ENCODE results near the gene HS3ST3B1.
A peak's percentile ranks its signal among the peaks of the same experiment; 100 is the strongest.

Gene HS3ST3B1

DNA sequence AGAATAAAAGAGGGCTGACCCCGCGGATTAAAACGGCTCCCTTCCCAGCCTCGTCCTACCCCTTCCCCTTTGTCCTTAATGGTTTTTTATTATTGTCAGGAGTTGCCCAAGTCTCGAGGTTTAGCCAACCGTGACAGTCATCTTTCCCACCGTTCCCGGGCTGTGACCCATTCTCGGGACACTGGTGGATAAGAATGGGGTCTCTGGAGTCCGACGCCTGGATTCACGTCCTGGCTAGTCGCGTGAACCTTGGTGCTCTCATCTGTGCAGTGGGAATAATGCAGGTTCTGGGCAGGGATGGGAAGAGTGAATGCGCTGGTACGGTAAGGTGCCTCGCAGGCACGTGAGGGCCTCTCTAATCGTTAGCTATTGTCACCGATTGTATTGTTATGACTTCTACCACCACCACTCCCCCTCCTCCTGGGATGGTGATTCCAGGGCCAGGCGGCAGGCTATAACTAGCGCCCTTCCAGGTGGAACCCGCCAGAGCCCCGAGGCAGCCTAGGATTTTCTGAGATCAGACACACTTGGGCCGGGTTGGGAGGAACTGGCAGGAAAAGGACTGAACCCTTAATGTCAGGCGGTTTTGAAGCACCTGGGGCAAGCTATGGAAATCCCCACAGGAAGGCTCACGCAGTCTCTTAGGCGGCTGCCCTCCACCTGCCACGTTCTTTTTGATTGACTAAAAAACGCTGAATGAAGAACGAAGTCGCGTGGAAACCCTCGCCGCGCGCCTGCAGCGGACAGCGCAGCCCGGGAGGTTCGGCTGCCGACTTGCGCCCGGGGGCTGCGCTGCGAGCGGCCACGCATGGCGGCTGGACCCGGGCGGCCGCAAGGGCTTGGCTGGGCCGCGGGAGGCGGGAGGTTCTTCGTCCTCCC, 2.7 kb downstream of the HS3ST3B1 start:
- DNase-seq (ENCODE audit: low read depth), result peak; percentile 37

DNA sequence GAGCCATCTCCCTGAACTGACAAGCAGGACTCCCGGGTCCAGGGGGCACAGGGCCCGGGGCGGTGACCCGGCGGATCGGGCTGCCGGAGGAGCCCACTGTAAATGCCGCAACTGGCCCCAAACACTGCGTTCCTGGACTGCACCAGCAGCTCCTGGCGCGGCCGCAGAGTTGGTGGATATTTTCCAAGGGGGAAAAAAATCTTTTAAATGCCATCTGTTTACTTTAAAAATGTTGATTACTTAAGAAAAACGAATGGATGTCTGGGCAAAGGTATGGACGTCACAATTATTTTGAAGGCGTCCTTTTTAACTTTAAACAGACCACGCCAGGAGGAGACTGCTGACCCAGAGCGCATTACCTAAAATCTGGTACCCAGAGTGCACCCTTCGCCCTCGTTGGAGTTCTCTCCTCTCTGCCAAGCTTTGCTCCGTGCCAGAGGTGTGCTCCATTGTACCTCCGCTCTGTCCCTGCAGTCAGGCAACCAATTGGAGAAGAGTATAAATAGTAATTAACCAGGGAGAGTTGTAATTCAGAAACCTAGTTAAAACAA, 3.4 kb downstream of the HS3ST3B1 start:
- no peak for DNase-seq (ENCODE audit: low read depth)

DNA sequence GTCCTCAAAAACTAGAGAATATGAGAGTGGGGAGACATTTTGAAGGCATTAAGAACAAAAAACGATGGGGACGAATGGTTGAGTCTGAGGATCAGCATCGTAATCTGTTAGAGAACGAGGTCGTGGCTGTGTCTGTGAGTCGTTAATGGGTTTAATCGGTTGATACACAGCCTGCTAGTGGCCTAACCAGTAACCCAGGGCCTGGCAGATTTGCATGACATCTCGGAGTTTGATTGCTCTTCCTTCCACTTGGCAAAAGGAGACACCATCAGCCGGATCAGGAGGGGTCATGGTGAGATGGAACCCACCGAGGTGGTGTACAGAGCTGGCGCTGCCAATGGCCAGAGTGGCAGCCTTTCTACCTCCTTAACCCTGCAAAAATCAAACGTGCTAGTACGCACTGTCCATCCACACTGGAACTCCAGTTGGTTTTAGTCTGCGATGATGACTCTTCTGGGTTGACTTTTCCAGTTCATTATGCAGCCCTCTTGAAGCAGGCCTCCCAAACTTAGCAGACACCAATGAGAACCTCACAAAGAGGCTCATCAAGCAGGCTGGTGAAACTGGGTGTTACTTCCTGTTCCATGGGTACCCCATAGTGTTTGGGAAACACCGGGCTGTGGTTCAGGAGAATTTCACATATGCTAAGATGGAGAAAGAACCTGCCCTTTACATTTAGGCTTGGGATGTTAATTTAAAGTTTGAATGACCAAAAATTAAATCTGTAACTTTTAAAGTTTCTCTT, 4.1 kb downstream of the HS3ST3B1 start:
- peak; percentile 23 for DNase-seq (ENCODE audit: low read depth)

DNA sequence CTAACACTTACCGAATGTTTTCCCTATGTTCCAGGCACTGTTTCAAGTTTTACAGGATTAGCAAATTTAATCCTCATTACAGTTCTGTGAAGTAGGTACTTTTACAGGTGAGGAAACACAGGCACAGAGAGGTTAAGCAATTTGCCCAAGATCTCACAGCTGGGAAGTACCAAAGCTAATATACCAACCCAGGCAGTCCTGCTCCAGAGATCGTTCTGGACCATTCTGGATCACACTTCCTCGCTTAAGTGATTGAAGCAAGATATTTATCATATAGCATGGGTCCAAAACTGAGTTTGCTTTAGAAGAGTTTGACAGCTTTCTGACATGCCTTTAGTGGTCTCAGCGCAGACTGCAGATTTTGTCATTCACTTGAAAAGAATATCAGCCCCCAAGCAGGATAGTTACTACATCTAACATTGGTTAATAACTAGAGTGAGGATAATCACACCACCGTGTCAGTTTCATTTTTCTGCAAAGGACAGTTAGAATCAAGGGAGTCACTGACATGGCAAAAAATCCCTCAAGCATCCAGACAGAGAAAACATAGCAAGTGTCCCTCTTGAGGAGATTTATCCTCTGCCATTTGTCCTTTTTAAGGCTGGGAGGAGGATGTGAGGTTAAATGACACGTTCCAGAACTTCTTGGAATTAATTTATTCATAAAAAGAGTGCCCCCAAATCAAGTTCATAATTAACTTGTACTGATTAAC, 5.1 kb downstream of the HS3ST3B1 start:
- DNase-seq (ENCODE audit: low read depth), result no peak

DNA sequence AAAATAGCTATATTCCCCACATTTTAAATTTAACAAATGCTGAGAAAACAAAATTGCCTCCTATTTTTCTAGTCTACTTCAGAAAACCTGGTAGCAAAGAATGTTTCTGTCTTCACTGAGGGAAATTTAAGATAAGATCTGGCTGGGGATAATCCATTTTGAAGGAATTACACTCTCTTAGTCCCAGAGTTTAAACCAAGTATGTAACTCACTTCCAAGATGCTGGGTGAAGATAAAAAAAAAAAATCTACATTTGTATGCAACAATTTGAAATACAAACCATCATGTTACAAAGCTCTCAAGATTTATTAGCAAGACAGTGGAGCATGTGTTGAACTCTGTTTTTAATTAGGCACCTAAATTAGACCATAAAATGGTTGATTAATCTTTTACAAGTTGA, 5.7 kb downstream of the HS3ST3B1 start:
- DNase-seq (ENCODE audit: low read depth), result peak; percentile 33

DNA sequence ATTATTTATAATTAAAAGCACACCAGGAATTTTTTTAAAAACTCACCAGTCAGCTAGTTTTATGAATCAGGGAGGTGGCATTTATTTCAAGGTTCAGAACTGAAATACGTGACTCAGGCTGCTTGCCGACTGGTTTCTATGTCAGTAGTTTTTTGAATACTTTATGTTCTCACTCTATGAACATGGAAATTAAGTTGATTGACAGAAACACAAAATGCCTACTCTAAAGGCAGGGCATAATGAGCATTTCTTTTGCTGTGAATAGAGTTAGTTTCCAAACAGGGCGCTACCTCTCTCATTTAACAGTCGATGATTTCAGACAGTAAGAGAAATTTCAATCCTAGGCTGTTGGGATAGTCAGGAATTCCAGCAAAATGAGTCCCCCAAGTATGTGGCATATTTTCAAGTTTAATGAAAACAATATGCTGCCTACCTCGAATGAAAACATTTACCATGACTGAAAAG, 6.7 kb downstream of the HS3ST3B1 start:
- DNase-seq (ENCODE audit: low read depth), result peak; percentile 74

DNA sequence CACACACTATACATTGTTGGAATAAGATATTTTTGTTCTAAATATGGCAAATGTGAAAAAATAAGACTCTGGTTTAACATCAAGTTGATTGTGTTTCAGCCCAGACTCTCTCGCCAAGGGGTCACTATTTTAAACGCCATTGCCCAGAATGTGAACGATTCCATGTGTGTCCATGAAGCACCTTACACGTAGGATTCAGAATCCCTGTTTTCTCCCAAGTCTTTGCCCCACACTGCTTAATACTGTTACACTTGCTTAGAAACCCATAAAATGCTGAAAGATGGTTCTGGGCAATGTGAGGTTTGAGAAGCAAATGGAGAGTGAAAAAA, 7.7 kb downstream of the HS3ST3B1 start:
- no peak for DNase-seq (ENCODE audit: low read depth)

DNA sequence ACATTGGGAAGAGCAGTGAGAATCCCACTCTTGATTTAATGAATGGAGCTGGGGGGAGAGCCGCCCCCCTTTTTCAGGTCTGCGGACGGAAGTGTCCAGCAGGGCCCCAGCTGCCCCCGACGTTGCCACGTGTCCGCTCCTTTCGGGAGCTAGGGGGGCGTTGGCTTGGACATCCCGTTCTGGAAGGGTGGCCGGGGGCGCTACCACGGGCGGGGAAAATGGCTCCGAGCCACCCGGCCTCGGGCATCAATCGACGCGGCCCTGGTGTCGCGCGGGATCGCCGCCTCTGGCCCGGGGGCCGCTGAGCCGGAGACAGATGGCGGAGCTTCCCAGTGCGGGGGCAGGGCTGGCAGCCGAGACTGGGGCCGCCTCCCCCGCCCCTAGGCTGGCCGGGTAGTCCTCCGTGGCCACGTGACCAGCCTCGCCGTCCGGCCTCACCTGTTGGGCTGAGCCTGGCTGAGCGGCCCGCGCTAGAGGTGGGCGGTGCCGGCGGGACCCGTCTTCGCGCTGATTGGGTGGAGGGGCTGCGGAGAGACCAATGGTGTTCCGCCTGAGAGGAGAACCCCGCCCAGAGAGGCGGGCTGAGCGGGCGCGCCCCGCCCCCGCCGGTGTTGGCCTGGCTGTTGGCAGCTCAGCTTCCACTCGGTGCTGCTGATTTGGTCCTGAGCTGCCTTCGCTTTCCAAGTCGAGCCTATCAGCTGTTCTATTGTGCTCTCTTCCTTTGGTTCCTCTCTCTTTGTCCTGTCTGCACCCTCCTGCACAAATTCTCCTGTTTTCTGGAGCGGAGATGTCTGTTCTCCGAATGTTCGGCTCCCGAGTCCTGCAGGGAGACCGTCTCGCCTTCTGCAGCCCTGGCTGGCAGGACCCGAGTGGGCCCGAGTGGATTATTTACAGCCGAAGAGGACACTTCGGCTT, 8.3 kb downstream of the HS3ST3B1 start:
- DNase-seq (ENCODE audit: low read depth), result peak; percentile 90

DNA sequence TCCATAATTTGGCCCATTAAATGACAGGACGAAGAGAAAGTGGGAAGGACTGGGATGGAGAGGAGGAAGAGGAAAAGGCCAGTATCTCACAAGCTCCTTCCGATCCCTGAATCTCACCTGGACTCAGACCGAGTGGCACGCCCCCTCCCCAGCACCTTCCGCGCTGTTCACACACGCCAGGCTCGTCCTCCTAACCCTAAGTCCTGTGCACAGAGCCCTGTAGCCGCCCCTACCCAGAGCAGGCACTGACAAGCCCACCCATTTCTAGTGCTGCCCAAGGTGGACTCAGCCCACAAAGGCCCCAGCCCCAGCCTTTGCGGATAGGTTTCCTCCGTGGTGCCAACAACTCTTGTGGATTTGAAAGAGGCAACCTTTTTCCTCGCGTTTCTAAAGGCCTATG, 9.2 kb downstream of the HS3ST3B1 start:
- DNase-seq (ENCODE audit: low read depth), result no peak

DNA sequence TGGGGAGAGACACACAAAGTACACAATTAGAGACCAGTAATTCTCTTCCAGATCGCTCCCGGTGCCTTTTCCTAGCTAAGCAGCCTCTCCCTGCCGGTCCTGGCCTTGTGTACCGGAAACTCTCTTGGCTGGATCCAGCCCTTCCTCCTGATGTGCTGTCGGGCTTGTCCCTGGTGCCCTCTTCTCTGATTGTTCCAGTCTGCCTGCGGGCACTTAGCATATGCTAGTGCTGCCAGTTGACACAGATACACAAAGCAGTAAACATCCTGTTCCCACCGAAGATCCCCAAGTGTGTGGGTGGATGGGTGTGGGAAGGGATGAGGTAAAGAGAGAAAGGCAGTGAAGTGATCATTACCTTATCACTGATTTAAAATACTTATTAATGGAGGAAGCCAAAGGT, 9.7 kb downstream of the HS3ST3B1 start:
- DNase-seq (ENCODE audit: low read depth), result no peak

DNA sequence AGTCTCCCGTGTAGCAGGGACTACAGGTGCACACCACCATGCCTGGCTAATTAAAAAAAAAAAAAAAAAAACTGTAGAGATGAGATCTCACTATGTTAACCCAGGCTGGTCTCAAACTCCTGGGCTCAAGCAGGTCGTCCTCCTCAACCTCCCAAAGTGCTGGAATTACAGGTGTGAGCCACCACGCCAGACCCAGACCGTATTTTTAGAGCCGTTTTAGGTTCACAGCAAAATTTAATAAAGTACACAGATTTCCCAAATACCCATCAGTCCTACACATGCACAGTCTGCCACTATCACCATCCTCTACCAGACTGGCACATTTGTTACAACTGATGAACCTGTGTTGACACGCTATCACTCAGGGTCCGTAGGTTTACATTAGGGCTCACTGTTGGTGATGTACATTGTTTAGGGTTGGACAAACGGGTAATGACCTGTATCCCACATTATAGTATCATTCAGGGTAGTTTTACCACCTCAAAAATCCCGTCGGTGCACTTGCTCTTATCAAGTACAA, 10.4 kb downstream of the HS3ST3B1 start:
- no peak for DNase-seq (ENCODE audit: low read depth)

DNA sequence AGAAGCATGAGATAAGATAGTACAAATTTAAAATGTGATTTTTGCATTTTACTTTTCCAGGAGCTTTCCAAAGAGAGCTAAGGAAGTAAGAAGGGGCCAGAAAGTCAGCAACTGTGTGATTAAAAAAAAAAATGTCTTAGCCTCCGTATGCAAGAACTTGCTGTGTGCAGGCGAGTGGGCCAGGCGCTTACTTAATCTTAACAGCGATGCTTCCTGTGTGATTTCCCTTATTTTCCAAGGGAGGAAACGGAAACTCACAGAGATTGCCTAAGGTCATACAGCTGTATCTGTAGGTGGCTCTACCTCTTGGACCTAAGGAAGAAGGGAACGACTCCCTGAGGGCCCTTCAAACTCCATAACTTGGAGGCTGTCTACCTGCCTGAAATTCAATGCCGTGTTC, 11.1 kb downstream of the HS3ST3B1 start:
- DNase-seq (ENCODE audit: low read depth), result no peak

DNA sequence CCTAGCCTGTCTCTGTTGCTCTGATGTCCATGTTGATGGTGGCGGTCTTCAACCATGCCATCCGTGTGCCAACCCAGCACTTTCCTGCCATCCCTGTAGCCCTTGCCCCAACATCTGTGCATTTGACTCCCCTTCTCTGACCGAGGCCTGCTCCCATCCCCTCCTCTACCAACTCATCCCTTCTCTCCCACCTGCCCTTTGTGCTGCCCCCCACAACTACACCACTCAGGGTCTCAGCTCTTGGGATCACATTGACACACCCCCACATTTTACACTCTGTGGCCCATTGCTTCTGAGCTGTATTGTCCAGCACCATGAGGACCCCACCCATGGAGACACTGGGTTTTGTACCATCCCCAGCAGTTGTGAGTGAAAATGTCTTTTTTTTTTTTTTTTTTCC, 11.6 kb downstream of the HS3ST3B1 start:
- no peak for DNase-seq (ENCODE audit: low read depth)

DNA sequence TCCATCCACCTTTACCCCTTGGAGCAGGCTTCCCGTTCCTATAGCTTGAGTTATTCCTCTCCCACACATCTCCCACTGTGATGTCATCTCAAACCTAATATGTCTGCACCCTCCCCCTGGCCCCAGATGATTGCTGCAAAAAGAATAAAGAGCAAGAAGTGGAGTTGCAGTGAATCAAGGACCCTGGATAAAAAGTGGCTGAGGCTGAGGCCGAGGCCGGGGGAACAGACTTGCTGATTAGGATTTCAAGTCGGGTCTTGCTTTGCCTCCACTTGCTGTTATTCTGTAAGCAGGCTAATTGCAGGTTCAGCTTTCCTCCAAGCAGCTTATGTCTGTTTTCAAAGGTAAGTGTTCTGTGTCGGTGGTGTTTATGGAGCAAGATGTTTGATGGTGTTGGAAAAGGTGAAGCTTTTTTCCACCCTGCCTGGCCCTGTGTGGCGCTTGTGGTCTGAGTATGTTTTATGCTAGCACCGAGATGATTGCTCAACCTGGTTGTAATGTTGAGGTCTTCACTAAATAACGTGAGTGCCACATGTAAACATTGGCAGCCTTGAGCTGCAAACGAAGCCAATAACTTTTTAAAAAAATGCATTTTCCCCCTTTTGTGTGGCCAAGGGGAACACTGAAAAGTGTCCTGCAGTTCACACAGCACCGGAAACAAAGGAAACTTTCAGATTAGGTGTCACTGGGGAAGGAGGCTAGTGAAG, 15.4 kb downstream of the HS3ST3B1 start:
- peak; percentile 80 for DNase-seq (ENCODE audit: low read depth)

DNA sequence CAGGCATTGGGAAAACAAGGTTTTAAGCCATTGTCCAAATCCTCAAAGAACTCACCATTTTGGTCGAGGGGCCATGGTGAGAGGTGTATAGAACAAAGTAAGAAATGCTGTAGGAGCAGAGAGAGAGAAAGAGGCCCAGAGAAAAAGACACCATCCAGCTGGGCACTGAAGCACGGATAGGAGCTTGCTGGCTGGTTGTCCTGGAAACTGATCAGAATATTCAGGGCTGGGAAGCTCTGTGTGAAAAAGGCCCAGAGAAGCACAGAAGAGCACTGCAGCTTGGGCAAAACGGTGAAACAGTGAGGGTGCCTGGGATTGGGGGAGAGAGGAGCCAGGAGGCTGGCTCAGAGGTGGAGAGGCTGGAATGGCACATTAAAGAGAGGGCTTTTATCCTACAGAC, 16.5 kb downstream of the HS3ST3B1 start:
- DNase-seq (ENCODE audit: low read depth), result no peak

DNA sequence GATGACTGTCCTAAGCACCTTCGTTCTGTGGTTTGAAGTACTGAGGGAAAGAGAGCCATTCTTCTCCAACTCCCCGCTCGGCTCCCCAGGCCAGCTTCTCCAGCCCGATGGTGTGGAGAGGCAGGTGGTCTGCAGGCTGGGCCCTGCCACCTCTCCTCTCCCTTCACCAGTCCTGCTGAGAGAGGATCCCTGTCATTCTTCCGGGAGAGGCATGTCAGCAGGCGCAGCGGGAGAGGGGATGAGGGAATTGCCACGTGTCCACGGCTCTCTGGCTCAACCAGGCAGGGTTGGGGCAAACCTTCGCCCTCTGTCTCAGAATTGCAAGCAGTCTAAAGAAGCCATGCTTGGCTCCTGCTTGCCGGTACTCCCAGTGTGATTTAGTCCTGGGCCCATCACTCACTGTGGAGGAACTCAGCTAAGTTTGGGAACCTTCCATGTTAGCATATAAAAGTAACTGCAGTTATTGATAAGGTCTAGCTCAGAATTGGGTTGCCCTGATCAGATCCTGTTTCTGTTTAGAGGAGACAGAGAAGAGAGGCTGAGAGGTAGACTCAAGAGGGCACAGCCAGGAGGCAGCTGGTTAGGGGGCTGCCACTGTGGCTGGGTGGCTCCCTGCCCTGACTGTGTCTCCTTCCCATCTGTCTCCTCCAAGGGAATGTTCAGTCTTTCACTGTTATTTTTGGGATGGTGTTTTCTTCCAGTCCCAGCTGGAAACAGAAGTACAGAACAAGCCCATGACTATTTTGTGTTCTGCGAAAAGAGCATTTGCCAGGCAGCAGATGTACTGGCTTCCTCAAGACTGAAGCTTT, 17.4 kb downstream of the HS3ST3B1 start:
- no peak for DNase-seq (ENCODE audit: low read depth)

DNA sequence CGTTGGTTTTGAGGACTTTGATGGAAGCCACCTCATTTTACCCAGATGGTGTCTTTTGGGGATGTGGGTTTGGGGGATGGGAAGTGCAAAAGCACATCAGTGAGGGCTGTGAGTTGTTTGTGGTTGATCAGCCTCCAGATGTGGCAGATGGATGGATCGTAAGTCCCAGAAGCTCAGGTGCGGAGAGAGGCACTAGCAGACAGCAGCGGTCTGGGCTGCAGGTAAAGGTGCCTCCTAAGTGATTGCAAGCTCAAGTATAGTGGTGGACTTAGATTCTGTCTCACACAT, 18.0 kb downstream of the HS3ST3B1 start:
- no peak for DNase-seq (ENCODE audit: low read depth)

DNA sequence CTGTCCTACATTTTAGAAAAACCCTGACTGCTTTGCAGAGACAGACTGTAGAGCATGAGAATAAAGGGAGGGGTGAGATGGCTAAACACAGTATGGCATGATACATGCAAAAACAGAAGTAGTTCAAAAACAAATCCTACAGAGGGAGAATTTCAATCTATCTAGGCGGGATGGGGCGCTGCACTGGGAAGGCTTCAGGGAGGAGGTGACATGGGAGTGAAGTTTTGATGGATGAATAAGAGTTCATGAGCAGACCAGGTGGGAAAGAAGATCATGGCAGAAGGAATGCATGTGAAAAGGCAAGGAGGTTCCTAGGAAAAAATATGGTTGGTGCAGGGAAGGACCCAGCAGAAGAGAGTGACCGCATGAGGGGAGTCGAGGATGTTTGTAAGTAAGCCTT, 19.2 kb downstream of the HS3ST3B1 start:
- no peak for DNase-seq (ENCODE audit: low read depth)

DNA sequence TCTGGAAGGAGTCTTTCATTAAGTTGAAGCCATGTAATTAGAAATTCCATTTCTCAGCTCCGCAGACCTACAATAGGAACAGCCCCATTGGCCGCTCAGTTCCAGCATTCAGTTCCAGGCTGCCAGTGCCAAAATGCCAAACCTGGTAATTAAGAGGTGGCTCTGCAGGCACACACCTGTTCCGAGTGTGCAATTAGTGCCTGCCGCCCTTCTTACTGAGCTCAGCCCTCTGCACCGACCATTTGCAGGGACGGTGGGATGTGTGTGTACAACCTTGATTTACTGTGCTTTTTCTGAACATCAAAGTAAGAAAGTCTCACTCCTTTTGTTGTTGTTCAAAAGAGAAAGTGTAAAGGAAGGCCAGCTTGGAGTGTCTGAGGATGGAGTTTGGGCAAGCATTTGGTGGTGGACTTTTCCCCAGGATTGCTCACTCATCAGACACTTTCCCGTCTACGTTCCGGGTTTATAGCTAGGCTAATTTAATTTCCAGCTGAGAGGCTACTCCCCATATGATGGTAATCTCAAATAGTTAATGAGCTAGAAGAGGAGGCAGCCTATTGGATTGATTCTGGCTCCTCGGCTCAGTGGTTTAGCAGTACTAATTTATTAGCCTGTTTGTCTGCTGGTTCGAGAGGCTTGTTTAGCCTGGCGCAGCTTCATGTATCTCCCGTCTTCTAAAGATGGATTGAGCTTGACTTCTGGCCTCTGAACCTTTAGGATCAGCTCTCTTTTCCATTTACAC, 20.0 kb downstream of the HS3ST3B1 start:
- DNase-seq (ENCODE audit: low read depth), result no peak

All from amniotic epithelial cell (primary cell).